ENCODE measurements around the gene PCDH12.
"Not testable (repeated sequence)": the region's sequence is repeated elsewhere in the genome, so short reads cannot be mapped to it uniquely, and the experiment has no call there.

The PCDH12 gene

DNA sequence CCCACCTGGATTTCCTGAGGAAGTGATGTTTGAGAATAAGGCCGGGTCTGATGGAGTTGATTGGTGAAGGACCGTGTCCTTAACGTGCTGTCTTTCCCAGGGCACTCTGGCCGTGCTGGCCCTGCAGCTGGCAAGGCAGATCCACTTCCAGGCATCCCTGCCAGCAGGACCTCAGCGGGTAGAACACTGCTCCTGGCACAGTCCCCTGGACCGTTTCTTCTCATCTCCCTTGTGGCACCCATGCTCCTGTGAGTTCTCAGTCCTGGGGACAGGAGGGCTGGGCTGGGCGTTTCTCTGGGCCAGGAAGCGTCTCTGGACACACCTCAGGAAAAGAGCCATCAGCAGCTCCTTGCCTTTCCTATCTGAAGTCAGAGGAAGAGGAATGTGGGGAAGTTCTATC is 30.0 kb downstream of the PCDH12 start:
- peaks cover 22 to 75% (median 68%) of the 10 kb centered on the region in 5 donors for H3K36me3 ChIP-seq (ENCODE audit: control insufficient read depth in 5 of 5, insufficient read depth in 5 of 5, low read length in 5 of 5)
- no peaks in the 10 kb centered on the region for H3K27me3 ChIP-seq (ENCODE audit: control insufficient read depth in 5 of 5, insufficient read depth in 4 of 5, low read length in 5 of 5)
- H3K4me1 ChIP-seq (ENCODE audit: control insufficient read depth in 5 of 5, insufficient read depth in 5 of 5, low read length in 5 of 5) = peaks cover 5 to 26% (median 14%) of the 10 kb centered on the region in 5 donors
- H3K27ac ChIP-seq (ENCODE audit: low read depth, low read length) = no peak overlapping the region
- H3K9ac ChIP-seq (ENCODE audit: low read length in 5 of 5) = peak overlapping the region in 1 of 5 donors; percentile 28
- H3K9me3 ChIP-seq (ENCODE audit: control insufficient read depth in 5 of 5, low read length in 5 of 5) = no peaks in the 10 kb centered on the region
- H3K4me3 ChIP-seq (ENCODE audit: low read depth in 1 of 5, low read length in 5 of 5) = no peak overlapping the region

DNA sequence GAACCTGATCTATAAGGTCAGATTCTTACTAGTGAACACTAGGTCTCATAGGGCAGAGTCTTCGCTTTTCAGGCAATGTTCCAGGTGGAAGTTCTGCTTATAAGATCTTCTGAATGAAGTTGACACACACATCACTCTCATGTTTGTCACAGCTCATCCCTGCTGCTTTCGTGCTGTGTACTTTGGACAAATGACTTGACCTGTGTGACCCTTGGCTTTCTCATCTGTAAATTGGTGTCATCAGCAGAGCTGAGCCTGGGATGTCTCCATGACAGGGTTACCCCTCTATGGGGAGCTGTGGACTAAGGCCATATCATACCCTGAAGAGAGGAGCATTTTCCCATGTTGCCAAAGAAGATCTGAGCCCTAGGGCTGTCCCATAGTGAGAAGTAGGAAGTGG is 31.6 kb downstream of the PCDH12 start:
- no peaks in the 10 kb centered on the region for H3K9me3 ChIP-seq (ENCODE audit: control insufficient read depth in 5 of 5, low read length in 5 of 5)
- H3K4me1 ChIP-seq (ENCODE audit: control insufficient read depth in 5 of 5, insufficient read depth in 5 of 5, low read length in 5 of 5) = peaks cover 5 to 29% (median 19%) of the 10 kb centered on the region in 5 donors
- no peak overlapping the region for H3K9ac ChIP-seq (ENCODE audit: low read length in 5 of 5)
- no peak overlapping the region for H3K4me3 ChIP-seq (ENCODE audit: low read depth in 1 of 5, low read length in 5 of 5)
- no peak overlapping the region for H3K27ac ChIP-seq (ENCODE audit: low read depth, low read length)
- peaks cover 19 to 61% (median 58%) of the 10 kb centered on the region in 5 donors for H3K36me3 ChIP-seq (ENCODE audit: control insufficient read depth in 5 of 5, insufficient read depth in 5 of 5, low read length in 5 of 5)
- H3K27me3 ChIP-seq (ENCODE audit: control insufficient read depth in 5 of 5, insufficient read depth in 4 of 5, low read length in 5 of 5) = no peaks in the 10 kb centered on the region

DNA sequence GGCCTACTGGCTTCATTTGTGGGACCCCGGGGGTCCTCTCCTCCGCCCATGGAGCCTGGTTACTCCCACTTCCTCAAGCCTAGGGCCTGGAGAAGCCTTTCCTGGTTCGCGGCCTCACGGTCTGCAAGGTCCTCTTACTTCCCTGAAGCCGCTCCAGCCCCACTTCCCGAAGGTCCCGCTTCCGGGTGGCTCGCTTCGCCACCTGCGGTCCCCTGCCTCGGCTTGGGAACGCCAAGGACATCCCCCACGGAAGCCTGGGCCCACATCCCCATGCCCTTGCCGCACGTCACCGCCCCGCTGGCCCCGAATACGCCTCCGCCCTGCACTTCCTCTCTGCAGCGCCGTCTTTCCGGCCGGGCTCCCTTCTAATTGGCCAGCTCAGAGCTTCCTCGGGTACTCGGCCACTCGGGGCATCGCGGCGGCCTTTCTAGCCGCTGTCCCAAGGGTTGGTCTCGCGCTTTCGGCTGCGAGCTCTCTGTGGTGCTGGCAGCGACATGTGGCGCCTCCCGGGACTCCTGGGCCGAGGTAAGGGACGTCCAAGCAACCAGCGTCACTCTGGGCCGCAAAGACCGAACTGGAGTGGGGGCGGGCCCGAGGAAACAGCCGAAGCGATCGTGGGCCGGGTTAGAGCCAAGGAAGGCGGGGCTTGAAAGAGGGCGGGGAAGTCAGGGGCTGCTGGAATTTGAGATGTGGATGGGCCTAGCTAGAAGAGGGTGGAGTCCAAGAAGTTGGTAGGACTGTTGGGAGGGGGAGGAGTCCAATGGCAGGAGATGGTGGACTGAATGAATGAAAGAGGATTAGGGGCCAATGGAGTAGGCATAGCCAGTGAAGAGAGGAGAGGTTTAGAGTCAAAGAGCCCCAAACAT is 34.3 kb downstream of the PCDH12 start, which contains the start of gene DELE1:
TSS of gene DELE1 (plus strand) at position 424 of the 866 bp plus-strand sequence. CDS start at position 495, 71 bp downstream.
- H3K9me3 ChIP-seq (ENCODE audit: control insufficient read depth in 5 of 5, low read length in 5 of 5) = no peaks in the 10 kb centered on the region
- peak within 1 kb of the TSS; percentile 94 for H3K27ac ChIP-seq (ENCODE audit: low read depth, low read length)
- no peaks in the 10 kb centered on the region for H3K27me3 ChIP-seq (ENCODE audit: control insufficient read depth in 5 of 5, insufficient read depth in 4 of 5, low read length in 5 of 5)
- peaks cover 12 to 33% (median 31%) of the 10 kb centered on the region in 5 donors for H3K36me3 ChIP-seq (ENCODE audit: control insufficient read depth in 5 of 5, insufficient read depth in 5 of 5, low read length in 5 of 5)
- peak within 1 kb of the TSS; percentile 68 to 94 (median 91) for H3K9ac ChIP-seq (ENCODE audit: low read length in 5 of 5)
- peak within 1 kb of the TSS; percentile 73 to 89 (median 81) for H3K4me3 ChIP-seq (ENCODE audit: low read depth in 1 of 5, low read length in 5 of 5)
- H3K4me1 ChIP-seq (ENCODE audit: control insufficient read depth in 5 of 5, insufficient read depth in 5 of 5, low read length in 5 of 5) = peaks cover 5 to 26% (median 19%) of the 10 kb centered on the region in 5 donors

DNA sequence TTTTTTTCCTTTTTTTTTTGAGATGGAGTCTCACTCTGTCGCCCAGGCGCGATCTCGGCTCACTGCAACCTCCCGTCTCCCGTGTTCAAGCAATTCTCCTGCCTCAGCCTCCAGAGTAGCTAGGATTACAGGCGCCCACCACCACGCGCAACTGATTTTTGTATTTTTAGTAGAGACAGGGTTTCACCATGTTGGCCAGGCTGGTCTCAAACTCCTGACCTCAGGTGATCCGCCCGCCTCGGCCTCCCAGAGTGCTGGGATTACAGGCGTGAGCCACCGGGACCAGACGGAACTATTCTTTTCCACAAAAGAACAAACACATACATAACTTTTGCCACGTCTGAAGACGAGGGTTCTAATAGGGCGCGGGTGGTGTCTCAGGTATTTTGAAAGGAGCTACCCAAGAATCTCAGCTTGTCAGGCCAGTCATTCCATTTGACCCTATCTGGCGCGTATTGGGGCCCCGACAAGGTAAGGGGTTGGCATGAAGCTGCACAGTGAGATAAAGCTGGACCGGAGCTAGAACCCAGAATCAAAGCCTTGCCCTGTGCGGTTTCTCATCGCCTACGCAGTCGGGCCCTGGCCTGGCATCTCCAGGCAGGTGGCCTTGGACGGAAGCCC is 35.1 kb downstream of the PCDH12 start:
- not testable (repeated sequence) for H3K27me3 ChIP-seq (ENCODE audit: control insufficient read depth in 5 of 5, insufficient read depth in 4 of 5, low read length in 5 of 5); H3K9me3 ChIP-seq (ENCODE audit: control insufficient read depth in 5 of 5, low read length in 5 of 5)
- H3K36me3 ChIP-seq (ENCODE audit: control insufficient read depth in 5 of 5, insufficient read depth in 5 of 5, low read length in 5 of 5) = peaks cover 9 to 26% (median 24%) of the 10 kb centered on the region in 5 donors
- peak overlapping the region; percentile 94 for H3K27ac ChIP-seq (ENCODE audit: low read depth, low read length)
- H3K9ac ChIP-seq (ENCODE audit: low read length in 5 of 5) = peak overlapping the region; percentile 68 to 94 (median 91)
- H3K4me3 ChIP-seq (ENCODE audit: low read depth in 1 of 5, low read length in 5 of 5) = peak overlapping the region; percentile 73 to 89 (median 81)
- peaks cover 5 to 22% (median 17%) of the 10 kb centered on the region in 5 donors for H3K4me1 ChIP-seq (ENCODE audit: control insufficient read depth in 5 of 5, insufficient read depth in 5 of 5, low read length in 5 of 5)

DNA sequence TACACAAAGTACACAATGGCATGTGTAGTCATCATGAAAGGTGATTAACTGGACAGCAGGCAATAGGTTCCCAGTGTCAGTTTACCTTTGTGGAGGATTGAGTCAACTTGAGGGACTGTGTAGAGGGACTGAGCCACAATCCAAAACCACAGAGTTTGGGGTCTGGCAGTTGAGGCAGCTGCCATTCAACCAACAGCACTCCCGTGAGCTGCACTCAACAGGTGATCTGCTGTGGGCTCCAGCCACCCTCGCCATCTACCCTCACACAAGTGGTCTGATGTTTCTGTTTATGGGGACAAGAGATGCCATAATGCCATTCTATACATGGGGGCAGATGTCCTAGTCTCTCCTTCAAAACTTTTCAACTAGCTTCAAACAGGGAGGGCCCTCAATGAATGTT is 37.2 kb downstream of the PCDH12 start:
- H3K4me1 ChIP-seq (ENCODE audit: control insufficient read depth in 5 of 5, insufficient read depth in 5 of 5, low read length in 5 of 5) = peaks cover 5 to 19% (median 17%) of the 10 kb centered on the region in 5 donors
- no peak overlapping the region for H3K27ac ChIP-seq (ENCODE audit: low read depth, low read length)
- H3K36me3 ChIP-seq (ENCODE audit: control insufficient read depth in 5 of 5, insufficient read depth in 5 of 5, low read length in 5 of 5) = peaks cover 0 to 6% (median 5%) of the 10 kb centered on the region in 5 donors
- H3K9me3 ChIP-seq (ENCODE audit: control insufficient read depth in 5 of 5, low read length in 5 of 5) = no peaks in the 10 kb centered on the region
- no peak overlapping the region for H3K4me3 ChIP-seq (ENCODE audit: low read depth in 1 of 5, low read length in 5 of 5)
- H3K9ac ChIP-seq (ENCODE audit: low read length in 5 of 5) = no peak overlapping the region
- no peaks in the 10 kb centered on the region for H3K27me3 ChIP-seq (ENCODE audit: control insufficient read depth in 5 of 5, insufficient read depth in 4 of 5, low read length in 5 of 5)

DNA sequence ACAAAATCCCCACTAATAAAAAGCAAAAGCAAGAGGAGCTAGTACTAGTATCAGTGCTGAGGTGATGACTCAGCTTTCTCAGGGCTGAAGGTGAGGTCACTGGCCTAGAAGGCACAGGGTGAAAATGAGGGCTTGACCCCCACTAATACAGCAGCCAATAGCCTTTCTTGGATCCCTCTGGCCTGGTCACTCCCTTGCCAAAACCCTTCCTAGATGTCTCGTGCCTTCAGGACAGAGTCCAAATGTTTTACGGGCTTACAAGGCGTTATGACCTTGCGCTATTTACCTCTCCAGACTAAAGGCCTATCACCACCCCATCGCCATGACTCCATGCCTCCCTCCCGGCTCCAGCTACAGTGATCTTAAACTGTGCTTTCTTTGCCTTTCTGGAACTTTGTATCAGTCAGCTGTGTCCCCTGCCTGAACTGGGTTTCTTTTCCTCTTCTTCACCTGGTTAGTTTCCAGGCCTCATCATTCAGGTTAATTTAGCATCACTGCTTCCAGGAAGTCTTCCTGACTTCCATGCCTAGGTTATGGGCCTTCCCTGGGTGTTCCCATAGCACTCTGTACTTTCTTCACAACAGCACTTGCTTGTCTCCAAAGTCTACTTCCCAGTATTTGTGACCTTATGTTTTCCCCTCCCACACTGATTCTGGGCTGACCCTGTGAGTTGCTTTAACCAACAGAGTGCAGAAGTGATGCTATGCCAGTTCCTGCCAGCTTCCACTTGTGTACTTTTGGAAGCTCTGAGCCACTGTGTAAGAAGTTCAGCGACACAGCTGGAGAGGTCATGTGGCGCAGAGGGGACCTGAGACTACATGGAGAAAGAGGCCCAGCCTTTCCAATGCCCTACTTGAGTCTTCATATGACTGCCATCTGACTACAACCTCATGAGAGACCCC is 38.5 kb downstream of the PCDH12 start:
- Histone ChIP-seq H3K27me3 (ENCODE audit: control insufficient read depth in 5 of 5, insufficient read depth in 4 of 5, low read length in 5 of 5) (no peaks in the 10 kb centered on the region), H3K36me3 (ENCODE audit: control insufficient read depth in 5 of 5, insufficient read depth in 5 of 5, low read length in 5 of 5) (no peaks in the 10 kb centered on the region), H3K27ac (ENCODE audit: low read depth, low read length) (no peak overlapping the region), H3K4me3 (ENCODE audit: low read depth in 1 of 5, low read length in 5 of 5) (no peak overlapping the region), H3K4me1 (ENCODE audit: control insufficient read depth in 5 of 5, insufficient read depth in 5 of 5, low read length in 5 of 5) (peaks cover 5 to 17% (median 16%) of the 10 kb centered on the region in 5 donors), H3K9me3 (ENCODE audit: control insufficient read depth in 5 of 5, low read length in 5 of 5) (no peaks in the 10 kb centered on the region), H3K9ac (ENCODE audit: low read length in 5 of 5) (no peak overlapping the region)

DNA sequence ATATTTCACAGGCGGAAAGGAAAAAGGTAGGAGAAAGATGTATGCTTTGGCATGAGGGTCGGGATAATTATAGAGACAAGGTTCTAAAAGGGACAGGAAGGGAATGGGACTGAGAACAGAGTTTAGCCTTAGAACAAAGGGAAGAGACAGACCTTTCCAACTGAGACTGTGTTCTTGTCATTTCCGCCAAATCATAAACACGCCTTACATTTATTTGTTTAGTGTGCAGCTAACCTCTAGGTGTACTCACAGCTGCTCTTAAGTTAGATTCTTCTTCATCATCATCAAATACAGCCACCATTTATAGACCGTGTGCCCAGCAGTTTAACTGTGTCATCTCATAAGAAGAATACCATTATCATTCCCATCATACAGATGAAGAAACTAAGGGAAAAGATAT is 40.2 kb downstream of the PCDH12 start:
- H3K4me3 ChIP-seq (ENCODE audit: low read depth in 1 of 5, low read length in 5 of 5) = no peak overlapping the region
- H3K36me3 ChIP-seq (ENCODE audit: control insufficient read depth in 5 of 5, insufficient read depth in 5 of 5, low read length in 5 of 5) = no peaks in the 10 kb centered on the region
- no peak overlapping the region for H3K9ac ChIP-seq (ENCODE audit: low read length in 5 of 5)
- H3K4me1 ChIP-seq (ENCODE audit: control insufficient read depth in 5 of 5, insufficient read depth in 5 of 5, low read length in 5 of 5) = peaks cover 0 to 16% (median 14%) of the 10 kb centered on the region in 5 donors
- H3K27me3 ChIP-seq (ENCODE audit: control insufficient read depth in 5 of 5, insufficient read depth in 4 of 5, low read length in 5 of 5) = peaks cover 0 to 4% (median 0%) of the 10 kb centered on the region in 5 donors
- H3K27ac ChIP-seq (ENCODE audit: low read depth, low read length) = no peak overlapping the region
- H3K9me3 ChIP-seq (ENCODE audit: control insufficient read depth in 5 of 5, low read length in 5 of 5) = no peaks in the 10 kb centered on the region

DNA sequence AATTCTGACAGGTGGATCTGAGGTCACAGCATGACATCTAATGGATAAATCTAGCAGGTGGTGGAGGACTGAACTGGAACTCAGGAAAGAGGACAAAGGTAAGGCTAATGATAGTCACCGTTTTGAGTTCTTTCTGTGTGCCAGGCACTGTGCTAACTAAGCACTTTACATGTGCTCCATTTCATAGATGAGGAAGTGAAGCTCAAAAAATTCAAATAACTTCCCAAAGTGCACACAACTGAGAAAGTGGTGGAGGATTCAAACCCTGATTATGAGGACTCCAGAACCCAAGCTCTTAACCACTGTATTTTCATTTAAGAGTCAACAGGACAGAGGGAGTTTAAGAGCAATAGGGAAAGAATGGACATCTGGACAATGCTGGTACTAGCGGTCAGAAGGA is 41.5 kb downstream of the PCDH12 start:
- Histone ChIP-seq H3K9me3 (ENCODE audit: control insufficient read depth in 5 of 5, low read length in 5 of 5) (no peaks in the 10 kb centered on the region), H3K27ac (ENCODE audit: low read depth, low read length) (no peak overlapping the region), H3K36me3 (ENCODE audit: control insufficient read depth in 5 of 5, insufficient read depth in 5 of 5, low read length in 5 of 5) (no peaks in the 10 kb centered on the region), H3K4me1 (ENCODE audit: control insufficient read depth in 5 of 5, insufficient read depth in 5 of 5, low read length in 5 of 5) (peaks cover 0 to 13% (median 12%) of the 10 kb centered on the region in 5 donors), H3K27me3 (ENCODE audit: control insufficient read depth in 5 of 5, insufficient read depth in 4 of 5, low read length in 5 of 5) (peaks cover 0 to 4% (median 0%) of the 10 kb centered on the region in 5 donors), H3K9ac (ENCODE audit: low read length in 5 of 5) (no peak overlapping the region), H3K4me3 (ENCODE audit: low read depth in 1 of 5, low read length in 5 of 5) (no peak overlapping the region)

DNA sequence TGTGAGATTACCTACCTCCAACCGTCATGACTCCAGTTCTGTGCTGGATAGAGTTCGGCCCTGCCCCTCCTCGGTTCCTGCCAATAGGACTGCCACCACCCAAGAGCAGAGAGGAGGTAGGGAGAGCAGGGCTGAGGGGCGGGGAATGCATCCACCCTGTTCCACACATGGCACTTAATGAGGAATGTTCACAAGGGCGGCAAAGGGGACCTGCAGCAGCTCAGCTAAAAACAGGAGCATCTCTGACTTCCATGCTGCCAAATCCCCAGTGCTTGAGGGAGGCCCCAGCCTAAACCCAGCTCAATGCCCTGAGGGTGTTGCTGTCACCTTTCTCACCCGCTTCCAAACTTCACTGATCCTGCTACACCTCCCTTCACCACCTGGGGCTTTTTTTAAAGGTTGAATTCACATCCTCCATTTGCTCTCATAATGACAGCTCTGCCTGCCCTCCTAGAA is 42.1 kb downstream of the PCDH12 start:
- H3K9ac ChIP-seq (ENCODE audit: low read length in 5 of 5) = no peak overlapping the region
- H3K27me3 ChIP-seq (ENCODE audit: control insufficient read depth in 5 of 5, insufficient read depth in 4 of 5, low read length in 5 of 5) = peaks cover 0 to 4% (median 0%) of the 10 kb centered on the region in 5 donors
- no peak overlapping the region for H3K4me3 ChIP-seq (ENCODE audit: low read depth in 1 of 5, low read length in 5 of 5)
- H3K36me3 ChIP-seq (ENCODE audit: control insufficient read depth in 5 of 5, insufficient read depth in 5 of 5, low read length in 5 of 5) = no peaks in the 10 kb centered on the region
- no peaks in the 10 kb centered on the region for H3K9me3 ChIP-seq (ENCODE audit: control insufficient read depth in 5 of 5, low read length in 5 of 5)
- H3K4me1 ChIP-seq (ENCODE audit: control insufficient read depth in 5 of 5, insufficient read depth in 5 of 5, low read length in 5 of 5) = peaks cover 0 to 13% (median 12%) of the 10 kb centered on the region in 5 donors
- H3K27ac ChIP-seq (ENCODE audit: low read depth, low read length) = no peak overlapping the region

Measured in subcutaneous abdominal adipose tissue (tissue), 5 donors.